ENCODE data around the gene RIPOR3. TPM values are rescaled to one million over a fixed set of nuclear protein-coding genes. Genes with fewer than 3 reads are reported as not detected.
A peak's percentile ranks its signal among the peaks of the same experiment; 100 is the strongest.

The RIPOR3 gene
- total RNA-seq, 1 donor from 2014 or later, result 0.44 TPM

DNA sequence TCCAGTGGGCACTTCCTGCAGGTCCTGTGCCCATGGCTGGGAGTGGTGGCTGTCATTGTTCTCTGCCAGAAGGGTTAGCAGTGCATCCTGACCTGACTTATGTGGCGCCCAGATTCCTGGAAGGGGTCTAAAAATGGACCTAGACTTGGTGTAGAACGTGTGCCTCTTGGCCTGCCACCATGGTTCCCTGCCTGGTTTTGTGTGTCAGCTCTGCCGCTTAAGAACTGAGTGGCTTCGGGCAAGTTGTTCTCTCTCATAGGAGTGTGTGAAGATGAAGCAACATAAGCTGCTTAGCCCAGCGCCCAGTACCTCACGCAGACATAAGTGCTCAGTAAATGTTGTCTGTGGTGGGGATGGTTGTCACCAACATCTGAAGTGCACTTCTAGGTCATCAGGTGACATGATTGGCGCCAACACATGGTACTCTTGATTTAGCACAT, 129.1 kb downstream of the RIPOR3 start:
- no peak for DNase-seq (ENCODE audit: low read depth, low spot score)
- Mint-ChIP-seq H3K27me3 (ENCODE audit: low read depth) (no peaks in the 10 kb centered on the region), H3K9me3 (no peaks in the 10 kb centered on the region), H3K4me1 (peaks cover 13% of the 10 kb centered on the region), H3K27ac (ENCODE audit: unreplicated experiment) (peak overlapping the region; percentile 75), H3K36me3 (ENCODE audit: low read depth) (peaks cover 17% of the 10 kb centered on the region), H3K4me3 (no peak overlapping the region)
- TF ChIP-seq, protein P1, sequence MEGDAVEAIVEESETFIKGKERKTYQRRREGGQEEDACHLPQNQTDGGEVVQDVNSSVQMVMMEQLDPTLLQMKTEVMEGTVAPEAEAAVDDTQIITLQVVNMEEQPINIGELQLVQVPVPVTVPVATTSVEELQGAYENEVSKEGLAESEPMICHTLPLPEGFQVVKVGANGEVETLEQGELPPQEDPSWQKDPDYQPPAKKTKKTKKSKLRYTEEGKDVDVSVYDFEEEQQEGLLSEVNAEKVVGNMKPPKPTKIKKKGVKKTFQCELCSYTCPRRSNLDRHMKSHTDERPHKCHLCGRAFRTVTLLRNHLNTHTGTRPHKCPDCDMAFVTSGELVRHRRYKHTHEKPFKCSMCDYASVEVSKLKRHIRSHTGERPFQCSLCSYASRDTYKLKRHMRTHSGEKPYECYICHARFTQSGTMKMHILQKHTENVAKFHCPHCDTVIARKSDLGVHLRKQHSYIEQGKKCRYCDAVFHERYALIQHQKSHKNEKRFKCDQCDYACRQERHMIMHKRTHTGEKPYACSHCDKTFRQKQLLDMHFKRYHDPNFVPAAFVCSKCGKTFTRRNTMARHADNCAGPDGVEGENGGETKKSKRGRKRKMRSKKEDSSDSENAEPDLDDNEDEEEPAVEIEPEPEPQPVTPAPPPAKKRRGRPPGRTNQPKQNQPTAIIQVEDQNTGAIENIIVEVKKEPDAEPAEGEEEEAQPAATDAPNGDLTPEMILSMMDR (conservative IDR thresholded peaks at IDR 0.05), result no peak

DNA sequence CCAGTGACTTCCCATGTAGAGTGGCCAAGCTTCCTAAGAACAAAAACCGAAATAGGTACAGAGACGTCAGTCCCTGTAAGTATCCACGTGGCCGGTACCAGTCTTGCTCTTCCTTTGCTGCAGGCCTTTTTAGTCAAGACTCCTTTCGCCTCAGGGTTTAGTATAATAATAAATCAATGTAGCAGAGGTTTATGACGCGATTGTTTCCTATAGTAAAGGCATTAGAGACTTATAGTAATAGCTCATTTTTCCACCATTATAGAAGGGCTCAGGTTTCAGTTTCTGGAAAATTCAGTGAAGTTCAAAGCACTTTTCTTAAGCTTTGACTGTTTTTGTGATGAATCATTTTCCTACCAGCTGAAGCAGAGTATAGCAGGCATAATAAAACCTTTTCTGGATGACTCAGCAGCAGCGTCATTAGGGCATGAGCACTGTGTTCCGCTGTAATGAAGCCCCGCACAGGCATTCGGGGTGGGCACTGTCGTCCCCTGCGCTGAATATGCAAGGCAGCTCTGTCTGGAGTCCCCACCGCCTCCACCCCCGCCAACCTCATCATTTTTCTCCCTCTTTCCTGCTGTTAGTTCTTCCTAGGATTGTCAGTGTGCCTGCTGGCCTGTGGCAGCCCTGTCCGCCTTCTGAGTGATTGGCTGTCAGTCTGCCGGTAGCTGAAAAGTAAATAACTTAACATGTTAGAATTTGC, 129.8 kb downstream of the RIPOR3 start:
- H3K9me3 Mint-ChIP-seq, result no peaks in the 10 kb centered on the region
- DNase-seq (ENCODE audit: low read depth, low spot score), result no peak
- no peak overlapping the region for H3K4me3 Mint-ChIP-seq
- peaks cover 14% of the 10 kb centered on the region for H3K36me3 Mint-ChIP-seq (ENCODE audit: low read depth)
- peaks cover 13% of the 10 kb centered on the region for H3K4me1 Mint-ChIP-seq
- H3K27me3 Mint-ChIP-seq (ENCODE audit: low read depth), result no peaks in the 10 kb centered on the region
- H3K27ac Mint-ChIP-seq (ENCODE audit: unreplicated experiment), result peak overlapping the region; percentile 75
- TF ChIP-seq, protein P1 (conservative IDR thresholded peaks at IDR 0.05), result no peak

DNA sequence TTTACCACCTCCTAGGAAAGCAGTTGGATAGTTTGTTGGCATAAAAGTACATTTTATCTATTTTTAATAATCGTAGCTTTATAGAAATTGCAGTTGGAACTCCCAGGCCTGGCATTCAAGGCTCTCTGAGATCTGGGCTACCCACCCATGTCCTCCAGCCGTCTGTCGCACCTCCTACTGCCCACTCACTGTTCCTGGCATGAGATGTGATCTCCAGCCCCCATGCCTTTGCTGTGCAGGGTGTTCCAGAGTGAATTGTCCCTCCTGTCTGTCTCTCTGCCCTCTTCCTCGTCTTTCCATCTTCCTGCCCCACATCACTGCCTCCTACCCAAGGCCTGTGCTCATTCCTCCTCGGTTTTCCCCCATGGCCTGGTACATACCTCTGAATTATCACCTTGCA, 130.5 kb downstream of the RIPOR3 start:
- H3K27me3 Mint-ChIP-seq (ENCODE audit: low read depth), result no peaks in the 10 kb centered on the region
- peaks cover 14% of the 10 kb centered on the region for H3K36me3 Mint-ChIP-seq (ENCODE audit: low read depth)
- H3K27ac Mint-ChIP-seq (ENCODE audit: unreplicated experiment), result peak overlapping the region; percentile 74
- DNase-seq (ENCODE audit: low read depth, low spot score), result no peak
- H3K4me3 Mint-ChIP-seq, result no peak overlapping the region
- peaks cover 13% of the 10 kb centered on the region for H3K4me1 Mint-ChIP-seq
- TF ChIP-seq, protein P1 (conservative IDR thresholded peaks at IDR 0.05), result no peak
- no peaks in the 10 kb centered on the region for H3K9me3 Mint-ChIP-seq

DNA sequence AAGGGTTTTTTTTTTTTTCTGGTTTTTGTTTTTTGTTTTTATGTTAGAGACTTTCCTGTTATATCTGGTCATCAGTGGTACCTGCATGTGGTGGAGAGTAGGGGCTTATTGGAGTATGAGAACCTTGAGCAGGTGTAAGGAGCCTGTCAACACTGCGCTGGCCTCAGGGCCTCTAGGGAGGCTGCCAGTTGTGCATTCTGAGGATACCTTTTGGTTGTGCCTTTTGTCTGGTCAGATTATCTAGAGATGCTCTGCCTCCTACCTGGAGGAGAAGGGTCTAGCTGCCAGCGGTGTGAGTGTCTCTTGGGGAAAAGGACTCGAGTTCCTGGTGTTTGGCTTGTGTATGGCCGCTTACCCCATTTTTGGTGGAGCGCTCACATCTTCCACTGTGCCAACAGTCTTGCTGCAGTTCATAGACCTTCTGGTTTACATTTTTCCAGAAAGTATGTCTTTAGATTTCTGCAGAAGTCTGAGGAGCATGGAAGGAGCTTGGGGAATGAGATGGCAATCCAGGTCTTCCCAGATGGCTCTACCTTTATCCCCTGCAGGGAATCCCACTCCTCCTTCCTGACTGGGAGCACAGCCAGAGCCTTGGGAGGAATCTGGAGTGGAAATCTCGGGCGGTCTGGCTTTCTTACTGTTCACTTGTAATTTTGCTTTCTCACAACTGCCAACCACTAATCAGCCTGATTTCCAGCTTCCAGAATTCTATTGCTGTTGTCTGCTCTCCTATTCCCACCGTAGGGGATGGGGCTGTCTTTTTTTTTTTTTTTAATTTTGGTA, 131.3 kb downstream of the RIPOR3 start:
- peaks cover 14% of the 10 kb centered on the region for H3K36me3 Mint-ChIP-seq (ENCODE audit: low read depth)
- H3K27me3 Mint-ChIP-seq (ENCODE audit: low read depth), result no peaks in the 10 kb centered on the region
- no peak for DNase-seq (ENCODE audit: low read depth, low spot score)
- H3K9me3 Mint-ChIP-seq, result no peaks in the 10 kb centered on the region
- H3K27ac Mint-ChIP-seq (ENCODE audit: unreplicated experiment), result no peak overlapping the region
- H3K4me3 Mint-ChIP-seq, result no peak overlapping the region
- peaks cover 13% of the 10 kb centered on the region for H3K4me1 Mint-ChIP-seq
- TF ChIP-seq, protein P1 (conservative IDR thresholded peaks at IDR 0.05), result no peak

DNA sequence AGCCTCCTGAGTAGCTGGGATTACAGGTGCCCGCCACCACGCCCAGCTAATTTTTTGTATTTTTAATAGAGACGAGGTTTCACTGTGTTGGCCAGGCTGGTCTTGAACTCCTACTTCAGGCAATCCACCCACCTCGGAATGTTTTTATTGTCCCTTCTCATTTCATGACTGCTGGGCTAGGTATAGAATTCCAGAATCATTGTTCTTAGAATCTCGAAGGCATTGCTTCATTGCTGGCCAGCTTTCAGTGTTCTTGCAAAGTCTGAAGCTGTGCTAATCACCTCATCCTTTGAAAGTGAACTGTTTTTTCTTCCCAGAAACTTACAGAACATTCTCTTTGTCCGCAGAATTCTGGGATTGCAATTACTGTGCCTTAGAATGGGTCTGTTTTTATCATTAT, 132.2 kb downstream of the RIPOR3 start:
- Mint-ChIP-seq H3K36me3 (ENCODE audit: low read depth) (peaks cover 14% of the 10 kb centered on the region), H3K9me3 (no peaks in the 10 kb centered on the region)

More for the DNA sequence above, 132.2 kb downstream of the RIPOR3 start:
- H3K27me3 Mint-ChIP-seq (ENCODE audit: low read depth), result no peaks in the 10 kb centered on the region
- H3K27ac Mint-ChIP-seq (ENCODE audit: unreplicated experiment), result no peak overlapping the region
- TF ChIP-seq, protein P1 (conservative IDR thresholded peaks at IDR 0.05), result no peak
- H3K4me3 Mint-ChIP-seq, result no peak overlapping the region
- H3K4me1 Mint-ChIP-seq, result peaks cover 13% of the 10 kb centered on the region
- no peak for DNase-seq (ENCODE audit: low read depth, low spot score)

Measured in neural crest cell (in vitro differentiated cells).